Transverse colon (tissue), 4 donors: ENCODE data around the gene C10orf95. TPM values are rescaled to one million over a fixed set of nuclear protein-coding genes. Genes with fewer than 3 reads are reported as not detected.

ENCODE experiments used
- DNase-seq: peaks from one replicate; pipeline ENCODE4 v3.0.0-alpha.2; 2019
- H3K27ac ChIP-seq, 4 donors: fragments of 200-600 bp; sonication (generic); 2 replicates each; pipeline ENCODE4 v1.5.1; 2016 to 2018; ENCODE audit warnings: inconsistent platforms in 4 of 4
- H3K27me3 ChIP-seq: fragments of 200-600 bp; sonication (generic); 2 replicates; pipeline ENCODE4 v1.5.1; 2017; ENCODE audit warnings: inconsistent platforms
- H3K36me3 ChIP-seq, 4 donors: fragments of 200-600 bp; sonication (generic); 2 replicates each; pipeline ENCODE4 v1.5.1; 2017 to 2019; ENCODE audit warnings: inconsistent platforms in 4 of 4
- H3K4me1 ChIP-seq, 4 donors: fragments of 200-600 bp; sonication (generic); 2 replicates each; pipeline ENCODE4 v1.5.1; 2017 to 2020; ENCODE audit warnings: inconsistent platforms in 4 of 4
- H3K4me3 ChIP-seq, 4 donors: fragments of 200-600 bp; sonication (generic); 1 replicate in 1 of 4; 2 replicates in 3 of 4; pipeline versions ENCODE4 v1.5.1 to v1.6.1; 2017 to 2019; ENCODE audit warnings: inconsistent platforms in 4 of 4
- H3K9me3 ChIP-seq, 2 donors: fragments of 200-600 bp; sonication (generic); 2 replicates each; pipeline ENCODE4 v1.5.1; 2017 to 2019; ENCODE audit warnings: inconsistent platforms in 2 of 2
- EP300 ChIP-seq: sonication (generic); formaldehyde crosslinking; IDR thresholded peaks from one replicate; pipeline ENCODE4 v1.6.1; 2017; ENCODE audit warnings: antibody characterized with exemption, low read depth
- POLR2A ChIP-seq: fragments of 450-650 bp; IDR thresholded peaks from one replicate; pipeline ENCODE4 v1.6.1; 2016; ENCODE audit warnings: antibody characterized with exemption, mild to moderate bottlenecking, moderate library complexity
- POLR2AphosphoS5 ChIP-seq, 3 donors: sonication (generic); formaldehyde crosslinking; IDR thresholded peaks; one replicate each; pipeline ENCODE4 v1.6.1; 2016; ENCODE audit warnings: antibody characterized with exemption in 3 of 3
- WGBS, 2 donors: methylation state at CpG; one replicate each; pipeline ENCODE4 v1.1.5; 2018; ENCODE audit warnings: low coverage in 1 of 2; 5-methylcytosine and 5-hydroxymethylcytosine counted together
- in situ Hi-C, 4 donors: fragments of 200-750 bp; cut with MboI; loops; one replicate each; pipeline versions ENCODE4 v1.15.0 to v1.15.1; 2017; ENCODE audit warnings: low sequenced_read_pairs in 3 of 4, low pct_ligation_motif_present in 1 of 4, low pct_unique_long_range_greater_than_20kb in 1 of 4
- intact Hi-C: fragments of 100-400 bp; cut with DNase I; formaldehyde crosslinking; loops from one replicate; pipeline ENCODE4 v1.15.1; 2023; ENCODE audit warnings: low total_unique reads
- total RNA-seq, 4 donors: library from RNA; depleted of rRNA; stranded (reverse); fragments of >200 nt; gene quantifications; one replicate each; pipeline ENCODE4 v1.1.0, GENCODE V29; 2016
- TF ChIP-seq, protein P1 (sequence below), 5 experiments: fragments of 200-600 bp in 3 of 5; fragments of 450-650 bp in 2 of 5; sonication (generic) in 3 of 5; IDR thresholded peaks; 1 replicate in 2 of 5; 2 replicates in 3 of 5; pipeline ENCODE4 v1.5.1; 2016 to 2017; ENCODE audit warnings: antibody characterized with exemption in 5 of 5, inconsistent platforms in 3 of 5, mild to moderate bottlenecking in 2 of 5, moderate library complexity in 1 of 5

The C10orf95 gene
- total RNA-seq, 4 donors from 2014 or later = 0.48 to 34.4 (median 1.1) TPM

- H3K4me1 ChIP-seq = peaks cover 26 to 35% (median 32%) of the 10 kb centered on the region in 4 donors
- peak in 2 of 3 donors; percentile 30 to 43 for TF ChIP-seq POLR2AphosphoS5 (IDR thresholded peaks at IDR 0.05)
- no peak for TF ChIP-seq POLR2A
- TF ChIP-seq, protein P1, sequence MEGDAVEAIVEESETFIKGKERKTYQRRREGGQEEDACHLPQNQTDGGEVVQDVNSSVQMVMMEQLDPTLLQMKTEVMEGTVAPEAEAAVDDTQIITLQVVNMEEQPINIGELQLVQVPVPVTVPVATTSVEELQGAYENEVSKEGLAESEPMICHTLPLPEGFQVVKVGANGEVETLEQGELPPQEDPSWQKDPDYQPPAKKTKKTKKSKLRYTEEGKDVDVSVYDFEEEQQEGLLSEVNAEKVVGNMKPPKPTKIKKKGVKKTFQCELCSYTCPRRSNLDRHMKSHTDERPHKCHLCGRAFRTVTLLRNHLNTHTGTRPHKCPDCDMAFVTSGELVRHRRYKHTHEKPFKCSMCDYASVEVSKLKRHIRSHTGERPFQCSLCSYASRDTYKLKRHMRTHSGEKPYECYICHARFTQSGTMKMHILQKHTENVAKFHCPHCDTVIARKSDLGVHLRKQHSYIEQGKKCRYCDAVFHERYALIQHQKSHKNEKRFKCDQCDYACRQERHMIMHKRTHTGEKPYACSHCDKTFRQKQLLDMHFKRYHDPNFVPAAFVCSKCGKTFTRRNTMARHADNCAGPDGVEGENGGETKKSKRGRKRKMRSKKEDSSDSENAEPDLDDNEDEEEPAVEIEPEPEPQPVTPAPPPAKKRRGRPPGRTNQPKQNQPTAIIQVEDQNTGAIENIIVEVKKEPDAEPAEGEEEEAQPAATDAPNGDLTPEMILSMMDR (IDR thresholded peaks at IDR 0.05) = no peak
- TF ChIP-seq EP300 = no peak
- peak; percentile 66 for DNase-seq
- H3K27me3 ChIP-seq = peaks cover 22% of the 10 kb centered on the region
- H3K9me3 ChIP-seq = no peaks in the 10 kb centered on the region
- H3K4me3 ChIP-seq = peak overlapping the region; percentile 45 to 77 (median 64)
- in situ Hi-C loops (no loop called here), intact Hi-C loops (loop anchor here (1.0 kb wide), 1 partner anchor 28 kb away; no protein-coding TSS in a partner anchor)
- H3K36me3 ChIP-seq = peaks cover 0 to 8% (median 0%) of the 10 kb centered on the region in 4 donors
- 0% methylated on average over 40 of the region's 62 CpGs; no CpG with 5 or more reads in 1 of the 2 donors for WGBS, 2 donors
- peak overlapping the region; percentile 90 to 96 (median 94) for H3K27ac ChIP-seq
These were observed 29.4 kb downstream of the C10orf95 start for GRCh38 chr10:102421757-102422512.

DNA sequence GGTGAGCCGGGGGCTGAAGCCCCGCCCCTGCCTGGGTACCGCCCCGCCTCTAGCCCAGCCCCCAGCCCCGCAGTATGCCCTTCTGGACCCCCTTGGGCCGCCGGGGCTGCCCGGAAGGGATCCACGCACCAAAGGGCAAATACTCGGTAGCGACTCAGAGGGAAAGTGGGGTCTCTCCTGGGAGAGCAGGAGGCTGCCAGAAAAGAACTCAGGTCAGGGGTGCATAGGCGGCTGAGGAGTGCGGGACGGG, 29.9 kb downstream of the C10orf95 start:
- WGBS, 2 donors = 0% methylated on average over 12 of the region's 14 CpGs; no CpG with 5 or more reads in 1 of the 2 donors
- Histone ChIP-seq H3K4me1 (peaks cover 26 to 35% (median 32%) of the 10 kb centered on the region in 4 donors), H3K4me3 (peak overlapping the region; percentile 45 to 77 (median 64)), H3K9me3 (no peaks in the 10 kb centered on the region), H3K36me3 (peaks cover 0 to 8% (median 0%) of the 10 kb centered on the region in 4 donors), H3K27ac (peak overlapping the region; percentile 90 to 96 (median 94)), H3K27me3 (peaks cover 27% of the 10 kb centered on the region)
- TF ChIP-seq EP300 (no peak), POLR2AphosphoS5 (IDR thresholded peaks at IDR 0.05) (no peak), POLR2A (no peak)
- TF ChIP-seq, protein P1 (IDR thresholded peaks at IDR 0.05) = no peak
- in situ Hi-C loops = no loop called here
- intact Hi-C loops = loop anchor here (1.0 kb wide), 1 partner anchor 27 kb away; no protein-coding TSS in a partner anchor
- no peak for DNase-seq

DNA sequence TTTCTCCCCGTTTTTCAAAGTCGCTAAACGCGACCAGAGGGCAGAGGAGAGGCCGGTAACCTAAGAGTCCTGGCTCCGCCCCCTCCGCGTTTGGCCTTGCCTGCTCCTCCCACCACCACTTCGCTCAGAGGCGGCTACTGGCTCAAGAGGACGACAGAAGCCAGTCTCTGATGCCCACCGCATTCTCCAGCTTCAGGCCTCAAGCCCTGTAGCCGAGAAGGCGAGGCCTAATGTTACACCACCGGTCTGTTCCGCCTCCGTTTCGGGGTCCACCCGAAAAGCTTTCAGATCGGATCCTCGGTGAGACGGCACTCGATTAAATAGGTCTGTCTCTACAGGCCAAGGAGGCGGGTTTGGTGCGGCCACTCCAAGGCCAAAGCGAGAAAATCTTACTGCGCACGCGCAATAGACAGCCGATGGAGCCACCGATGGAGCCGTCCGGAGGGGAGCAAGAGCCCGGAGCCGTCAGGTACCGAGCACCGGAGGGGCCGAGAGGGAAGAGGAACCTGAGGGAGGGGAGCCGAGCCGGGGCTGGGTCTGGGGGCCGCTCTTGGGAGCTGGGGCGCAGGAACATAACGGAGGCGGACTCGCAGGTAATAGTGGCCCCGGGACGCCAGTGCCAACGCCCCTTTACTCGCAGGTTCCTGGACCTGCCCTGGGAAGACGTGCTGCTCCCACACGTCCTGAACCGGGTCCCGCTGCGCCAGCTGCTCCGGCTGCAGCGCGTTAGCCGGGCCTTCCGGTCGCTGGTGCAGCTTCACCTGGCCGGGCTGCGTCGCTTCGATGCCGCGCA, 30.4 kb downstream of the C10orf95 start, which contains the start of gene FBXL15:
Gene FBXL15 (plus strand): TSS at position 123 of the 793 bp plus-strand sequence. CDS start 294 bp downstream, at position 417.
- peak; percentile 98 for DNase-seq
- in situ Hi-C loops (no loop called here), intact Hi-C loops (loop anchor here (1.0 kb wide), 1 partner anchor 27 kb away; no protein-coding TSS in a partner anchor)
- Histone ChIP-seq H3K27ac (peak within 1 kb of the TSS; percentile 90 to 96 (median 94)), H3K27me3 (peaks cover 32% of the 10 kb centered on the region), H3K4me3 (peak within 1 kb of the TSS; percentile 45 to 77 (median 64)), H3K9me3 (no peaks in the 10 kb centered on the region), H3K4me1 (peaks cover 26 to 35% (median 32%) of the 10 kb centered on the region in 4 donors), H3K36me3 (peaks cover 0 to 8% (median 0%) of the 10 kb centered on the region in 4 donors)
- no peak for TF ChIP-seq EP300
- TF ChIP-seq POLR2A = peak; percentile 47
- TF ChIP-seq, protein P1 (IDR thresholded peaks at IDR 0.05) = no peak
- peak; percentile 11 to 54 (median 50) for TF ChIP-seq POLR2AphosphoS5 (IDR thresholded peaks at IDR 0.05)
- 1% methylated on average over 59 of the region's 66 CpGs; no CpG with 5 or more reads in 1 of the 2 donors for WGBS, 2 donors

- WGBS, 2 donors = 0 to 3% methylated on average over 3 to 16 of the region's 21 CpGs
- in situ Hi-C loops = no loop called here
- peaks cover 0 to 8% (median 0%) of the 10 kb centered on the region in 4 donors for H3K36me3 ChIP-seq
- H3K9me3 ChIP-seq = no peaks in the 10 kb centered on the region
- TF ChIP-seq POLR2A (no peak), POLR2AphosphoS5 (IDR thresholded peaks at IDR 0.05) (no peak), EP300 (no peak)
- TF ChIP-seq, protein P1 (IDR thresholded peaks at IDR 0.05) = no peak
- H3K4me1 ChIP-seq = peaks cover 26 to 35% (median 32%) of the 10 kb centered on the region in 4 donors
- H3K4me3 ChIP-seq = peak overlapping the region; percentile 40 to 77 (median 64)
- no peak for DNase-seq
- peaks cover 39% of the 10 kb centered on the region for H3K27me3 ChIP-seq
- H3K27ac ChIP-seq = peak overlapping the region; percentile 90 to 96 (median 94)
- intact Hi-C loops = no loop called here
These were observed 31.1 kb downstream of the C10orf95 start for GRCh38 chr10:102420181-102420713.
